Karpas-422 (cell line): ENCODE results near the gene SNX8. TPM values are rescaled to one million over a fixed set of nuclear protein-coding genes. Genes with fewer than 3 reads are reported as not detected.
"Not testable (repeated sequence)": the region's sequence is repeated elsewhere in the genome, so short reads cannot be mapped to it uniquely, and the experiment has no call there.

Experiments
- DNase-seq: peaks from one replicate; pipeline ENCODE4 v3.0.0-alpha.2; 2015
- H2AFZ ChIP-seq: fragments of 200-600 bp; sonication (generic); 2 replicates; pipeline ENCODE4 v1.6.1; 2014; ENCODE audit warnings: antibody characterized with exemption, low read length, mixed read lengths
- H3K27ac ChIP-seq: fragments of 200-600 bp; sonication (generic); 2 replicates; pipeline ENCODE4 v1.5.1; 2014; ENCODE audit warnings: mild to moderate bottlenecking, low read length, moderate library complexity
- H3K27me3 ChIP-seq: fragments of 200-600 bp; sonication (generic); 2 replicates; pipeline ENCODE4 v1.6.1; 2014; ENCODE audit warnings: low read length, mixed read lengths
- H3K36me3 ChIP-seq: fragments of 200-600 bp; sonication (generic); 2 replicates; pipeline ENCODE4 v1.6.1; 2014; ENCODE audit warnings: low read length, mixed read lengths; ENCODE audit not compliant: insufficient read depth
- H3K4me1 ChIP-seq: fragments of 200-600 bp; sonication (generic); 2 replicates; pipeline ENCODE4 v1.6.1; 2014; ENCODE audit warnings: mild to moderate bottlenecking, low read length, mixed read lengths
- H3K4me2 ChIP-seq: fragments of 200-600 bp; sonication (generic); 2 replicates; pipeline ENCODE4 v1.6.1; 2014; ENCODE audit warnings: low read length, low read depth, mild to moderate bottlenecking; ENCODE audit not compliant: poor library complexity, severe bottlenecking
- H3K4me3 ChIP-seq: fragments of 200-600 bp; sonication (generic); 2 replicates; pipeline ENCODE4 v1.5.1; 2014; ENCODE audit warnings: mild to moderate bottlenecking, antibody characterized with exemption, low read length, mixed read lengths
- H3K79me2 ChIP-seq: fragments of 200-600 bp; sonication (generic); 2 replicates; pipeline ENCODE4 v1.6.1; 2014; ENCODE audit warnings: mild to moderate bottlenecking, low read length, mixed read lengths
- H3K9ac ChIP-seq: fragments of 200-600 bp; sonication (generic); 2 replicates; pipeline ENCODE4 v1.6.0; 2014; ENCODE audit warnings: low read length
- H3K9me2 ChIP-seq: fragments of 200-600 bp; sonication (generic), shearing (Covaris generic); replicated peaks from 2 replicates; pipeline ENCODE4 v1.6.0; 2014; ENCODE audit warnings: mild to moderate bottlenecking, low read length, moderate library complexity; ENCODE audit not compliant: insufficient read depth
- H3K9me3 ChIP-seq: fragments of 300-700, 200-600 bp; sonication (generic); 2 replicates; pipeline ENCODE4 v1.6.1; 2014; ENCODE audit warnings: low read length, mixed read lengths
- H4K20me1 ChIP-seq: fragments of 200-600 bp; sonication (generic); 2 replicates; pipeline ENCODE4 v1.6.1; 2014; ENCODE audit warnings: mild to moderate bottlenecking, antibody characterized with exemption, low read length, low read depth; ENCODE audit not compliant: insufficient read depth
- total RNA-seq: library from RNA; depleted of rRNA; stranded (reverse); fragments of >200 nt; shearing (Covaris generic); gene quantifications from 2 replicates; pipeline ENCODE4 v1.2.3, GENCODE V29; 2014; ENCODE audit warnings: low replicate concordance

The SNX8 gene
- total RNA-seq, 1 experiment from 2014 or later: 2.6 TPM

DNA sequence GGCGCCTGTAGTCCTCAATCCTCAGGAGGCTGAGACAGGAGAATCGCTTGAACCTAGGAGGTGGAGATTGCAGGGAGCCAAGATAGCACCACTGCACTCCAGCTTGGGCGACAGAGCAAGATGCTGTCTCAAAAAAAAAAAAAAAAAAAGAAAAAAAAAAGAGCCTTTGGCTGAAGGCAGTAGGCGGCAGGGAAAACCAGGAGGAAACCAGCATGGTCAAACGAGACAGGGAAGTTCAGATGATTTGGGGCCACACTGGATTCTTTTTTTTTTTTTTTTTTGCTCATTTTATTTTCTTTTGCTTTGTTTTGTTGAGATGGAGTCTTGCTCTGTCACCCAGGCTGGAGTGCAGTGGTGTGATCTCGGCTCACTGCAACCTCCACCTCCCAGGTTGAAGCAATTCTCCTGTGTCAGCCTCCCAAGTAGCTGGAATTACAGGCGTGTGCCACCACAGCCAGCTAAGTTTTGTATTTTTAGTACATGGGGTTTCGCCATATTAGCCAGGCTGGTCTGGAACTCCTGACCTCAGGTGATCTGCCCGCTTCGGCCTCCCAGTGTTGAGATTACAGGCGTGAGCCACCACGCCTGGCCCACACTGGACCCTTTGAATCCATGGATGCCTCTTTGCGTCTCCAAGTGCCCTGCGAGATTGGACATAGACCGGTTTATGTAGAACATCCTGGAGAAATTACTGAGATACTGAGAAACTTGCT is 33.3 kb upstream of the SNX8 start:
- not testable (repeated sequence) for H3K9me3 ChIP-seq, H3K27ac ChIP-seq, H3K9ac ChIP-seq, H3K79me2 ChIP-seq, H3K4me2 ChIP-seq, H4K20me1 ChIP-seq, DNase-seq, H2AFZ ChIP-seq, H3K27me3 ChIP-seq, H3K9me2 ChIP-seq, H3K4me3 ChIP-seq, H3K36me3 ChIP-seq, H3K4me1 ChIP-seq

DNA sequence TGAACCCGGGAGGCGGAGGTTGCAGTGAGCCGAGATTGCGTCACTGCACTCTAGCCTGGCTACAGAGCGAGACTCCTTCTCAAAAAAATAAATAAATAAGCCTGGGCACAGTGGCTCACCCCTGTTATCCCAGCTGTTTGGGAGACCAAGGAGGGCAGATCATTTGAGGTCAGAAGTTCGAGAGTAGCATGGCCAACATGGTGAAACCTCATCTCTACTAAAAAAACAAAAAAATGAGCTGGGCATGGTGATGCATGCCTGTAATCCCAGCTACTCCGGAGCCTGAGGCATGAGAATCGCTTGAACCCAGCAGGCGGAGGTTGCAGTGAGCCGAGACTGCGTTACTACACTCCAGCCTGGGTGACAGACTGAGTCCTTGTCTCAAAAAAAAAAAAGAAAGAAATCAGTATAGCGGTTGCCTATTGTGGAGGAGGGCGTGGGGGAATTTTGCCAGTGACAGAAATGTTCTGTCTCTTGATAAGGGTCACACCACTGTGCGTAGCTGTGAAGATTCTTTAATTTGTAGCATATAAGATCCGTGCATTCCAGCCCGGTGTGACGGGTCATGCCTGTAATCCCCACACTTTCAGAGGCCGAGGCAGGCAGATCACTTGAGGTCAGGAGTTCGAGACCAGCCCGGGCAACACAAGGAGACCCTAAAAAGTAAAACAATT is 22.5 kb upstream of the SNX8 start:
- H3K79me2 ChIP-seq: no peaks in the 10 kb centered on the region
- no peak overlapping the region for H3K4me2 ChIP-seq
- H3K4me1 ChIP-seq: no peaks in the 10 kb centered on the region
- H4K20me1 ChIP-seq: no peaks in the 10 kb centered on the region
- no peaks in the 10 kb centered on the region for H3K27me3 ChIP-seq
- H3K9me3 ChIP-seq: no peaks in the 10 kb centered on the region
- H3K9me2 ChIP-seq: no peaks in the 10 kb centered on the region
- no peaks in the 10 kb centered on the region for H3K36me3 ChIP-seq
- no peak overlapping the region for H2AFZ ChIP-seq
- no peak overlapping the region for H3K27ac ChIP-seq
- no peak for DNase-seq
- H3K4me3 ChIP-seq: no peak overlapping the region
- H3K9ac ChIP-seq: no peak overlapping the region

DNA sequence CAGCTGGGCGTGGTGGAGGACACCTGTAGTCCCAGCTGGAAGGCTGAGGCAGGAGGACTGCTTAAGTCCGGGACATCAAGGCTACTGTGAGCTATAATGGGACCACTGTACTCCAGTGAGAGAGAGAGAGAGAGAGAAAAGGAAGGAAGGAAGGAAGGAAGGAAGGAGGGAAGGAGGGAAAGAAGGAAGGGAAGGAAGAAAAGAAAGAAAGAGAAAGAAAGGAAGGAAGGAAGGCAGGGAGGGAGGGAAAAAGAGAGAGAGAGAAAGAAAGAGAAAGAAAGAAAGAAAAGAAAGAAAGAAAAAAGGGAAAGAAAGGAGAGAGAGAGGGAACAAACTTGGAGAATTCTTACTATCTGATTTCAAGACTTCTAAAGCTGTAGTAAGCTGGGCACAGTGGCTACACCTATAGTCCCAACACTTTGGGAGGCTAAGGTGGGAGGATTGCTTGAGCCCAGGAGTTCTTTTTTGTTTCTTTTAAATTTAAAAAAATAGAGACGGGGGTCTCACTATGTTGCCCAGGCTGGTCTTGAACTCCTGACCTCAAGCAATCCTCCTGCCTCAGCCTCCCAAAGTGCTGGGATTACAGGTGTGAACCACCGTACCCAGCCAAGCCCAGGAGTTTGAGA is 18.5 kb upstream of the SNX8 start:
- not testable (repeated sequence) for H3K27me3 ChIP-seq, H2AFZ ChIP-seq

DNA sequence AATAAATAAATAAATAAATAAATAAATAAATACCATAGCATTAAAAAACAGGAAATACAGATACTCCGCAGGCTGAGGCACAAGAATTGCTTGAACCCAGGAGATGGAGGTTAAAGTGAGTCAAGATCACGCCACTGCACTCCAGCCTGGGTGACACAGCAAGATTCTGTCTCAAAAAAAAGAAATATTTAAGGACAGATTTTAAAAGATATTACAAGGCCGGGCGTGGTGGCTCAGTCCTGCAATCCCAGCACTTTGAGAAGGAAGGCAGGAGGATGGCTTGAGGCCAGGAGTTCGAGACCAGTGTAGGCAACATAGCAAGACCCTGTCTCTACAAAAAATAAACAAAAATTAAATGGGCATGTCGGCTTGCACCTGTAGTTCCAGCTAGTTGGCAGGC is 17.5 kb upstream of the SNX8 start:
- Histone ChIP-seq H3K36me3 (no peaks in the 10 kb centered on the region), H2AFZ (no peak overlapping the region), H3K4me2 (no peak overlapping the region), H4K20me1 (no peaks in the 10 kb centered on the region), H3K9ac (no peak overlapping the region), H3K9me2 (no peaks in the 10 kb centered on the region), H3K27ac (no peak overlapping the region), H3K79me2 (no peaks in the 10 kb centered on the region), H3K27me3 (no peaks in the 10 kb centered on the region), H3K4me1 (no peaks in the 10 kb centered on the region), H3K4me3 (no peak overlapping the region), H3K9me3 (no peaks in the 10 kb centered on the region)
- DNase-seq: no peak

More for the DNA sequence above, 18.5 kb upstream of the SNX8 start:
- H3K79me2 ChIP-seq, H3K9ac ChIP-seq, H3K4me2 ChIP-seq, DNase-seq, H3K27ac ChIP-seq, H3K9me2 ChIP-seq, H3K9me3 ChIP-seq, H4K20me1 ChIP-seq, H3K36me3 ChIP-seq, H3K4me1 ChIP-seq, H3K4me3 ChIP-seq: not testable (repeated sequence)

DNA sequence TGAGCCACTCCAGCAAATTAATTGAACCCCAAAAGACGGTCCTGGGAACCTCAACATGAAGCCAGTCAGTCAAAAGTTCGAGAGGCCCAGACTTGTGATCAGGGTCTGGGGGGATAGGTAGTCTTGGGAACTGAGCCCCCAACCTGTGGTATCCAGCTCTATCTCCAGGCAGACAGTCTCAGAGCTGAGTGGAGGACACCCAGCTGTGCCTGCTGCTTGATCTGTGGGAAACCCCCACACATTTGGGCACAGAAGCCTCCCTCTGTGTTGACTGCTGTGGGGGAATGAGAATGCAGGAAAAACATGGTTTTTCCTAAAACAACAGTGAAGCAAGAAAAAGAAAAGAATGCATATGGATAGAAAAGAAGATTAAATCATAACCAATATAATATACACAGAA is 16.3 kb upstream of the SNX8 start:
- no peaks in the 10 kb centered on the region for H3K27me3 ChIP-seq
- H3K79me2 ChIP-seq: no peaks in the 10 kb centered on the region
- no peaks in the 10 kb centered on the region for H3K9me2 ChIP-seq
- no peaks in the 10 kb centered on the region for H4K20me1 ChIP-seq
- no peak for DNase-seq
- no peak overlapping the region for H3K4me2 ChIP-seq
- no peak overlapping the region for H3K4me3 ChIP-seq
- no peak overlapping the region for H3K9ac ChIP-seq
- no peak overlapping the region for H3K27ac ChIP-seq
- H3K4me1 ChIP-seq: no peaks in the 10 kb centered on the region
- H3K36me3 ChIP-seq: no peaks in the 10 kb centered on the region
- H3K9me3 ChIP-seq: no peaks in the 10 kb centered on the region
- H2AFZ ChIP-seq: no peak overlapping the region

DNA sequence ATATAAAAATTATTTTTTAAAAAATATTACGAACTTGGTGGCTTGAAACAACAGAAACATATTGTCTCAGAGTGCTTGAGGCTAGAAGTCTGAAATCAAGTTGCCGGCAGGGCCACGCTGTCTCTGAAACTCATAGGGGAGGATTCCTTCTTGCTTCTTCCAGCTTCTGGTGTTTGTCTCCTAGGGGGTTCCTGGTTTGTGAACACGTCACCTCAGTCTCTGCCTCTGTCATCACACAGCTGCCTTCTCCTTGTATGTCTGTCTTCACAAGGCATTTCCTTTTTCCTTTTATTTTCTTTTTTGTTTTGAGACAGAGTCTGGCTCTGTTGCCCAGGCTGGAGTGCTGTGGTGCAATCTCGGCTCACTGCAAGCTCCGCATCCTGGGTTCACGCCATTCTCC is 12.7 kb upstream of the SNX8 start:
- Histone ChIP-seq H3K9ac (no peak overlapping the region), H3K9me3 (no peaks in the 10 kb centered on the region), H3K27me3 (no peaks in the 10 kb centered on the region), H3K9me2 (no peaks in the 10 kb centered on the region), H3K36me3 (no peaks in the 10 kb centered on the region), H3K4me2 (no peak overlapping the region), H3K79me2 (no peaks in the 10 kb centered on the region), H4K20me1 (no peaks in the 10 kb centered on the region), H3K4me3 (no peak overlapping the region), H3K4me1 (no peaks in the 10 kb centered on the region), H3K27ac (no peak overlapping the region), H2AFZ (no peak overlapping the region)
- DNase-seq: no peak

DNA sequence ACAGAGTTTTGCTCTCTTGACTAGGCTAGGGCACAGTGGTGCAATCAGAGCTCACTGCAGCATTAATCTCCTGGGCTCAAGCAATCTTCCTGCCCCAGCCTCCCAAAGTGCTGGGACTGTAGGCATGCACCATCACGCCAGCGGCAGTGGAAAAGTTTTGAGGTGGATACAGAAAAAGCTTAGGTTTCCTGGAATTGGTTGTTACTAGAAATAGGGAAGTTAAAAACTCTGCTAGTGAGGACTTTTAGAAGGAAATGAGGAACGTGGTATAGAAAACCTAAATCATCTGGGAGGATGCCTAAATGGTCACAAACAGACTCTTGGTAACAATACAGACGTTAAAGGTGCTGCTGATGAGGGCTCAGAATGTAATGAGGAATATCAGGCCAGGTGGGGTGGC is 10.9 kb upstream of the SNX8 start:
- H3K4me2 ChIP-seq: no peak overlapping the region
- H4K20me1 ChIP-seq: no peaks in the 10 kb centered on the region
- no peaks in the 10 kb centered on the region for H3K27me3 ChIP-seq
- H3K9me2 ChIP-seq: no peaks in the 10 kb centered on the region
- H3K4me1 ChIP-seq: no peaks in the 10 kb centered on the region
- no peak overlapping the region for H3K4me3 ChIP-seq
- DNase-seq: no peak
- no peaks in the 10 kb centered on the region for H3K79me2 ChIP-seq
- H3K9me3 ChIP-seq: no peaks in the 10 kb centered on the region
- no peak overlapping the region for H3K27ac ChIP-seq
- H2AFZ ChIP-seq: no peak overlapping the region
- no peak overlapping the region for H3K9ac ChIP-seq
- no peaks in the 10 kb centered on the region for H3K36me3 ChIP-seq

DNA sequence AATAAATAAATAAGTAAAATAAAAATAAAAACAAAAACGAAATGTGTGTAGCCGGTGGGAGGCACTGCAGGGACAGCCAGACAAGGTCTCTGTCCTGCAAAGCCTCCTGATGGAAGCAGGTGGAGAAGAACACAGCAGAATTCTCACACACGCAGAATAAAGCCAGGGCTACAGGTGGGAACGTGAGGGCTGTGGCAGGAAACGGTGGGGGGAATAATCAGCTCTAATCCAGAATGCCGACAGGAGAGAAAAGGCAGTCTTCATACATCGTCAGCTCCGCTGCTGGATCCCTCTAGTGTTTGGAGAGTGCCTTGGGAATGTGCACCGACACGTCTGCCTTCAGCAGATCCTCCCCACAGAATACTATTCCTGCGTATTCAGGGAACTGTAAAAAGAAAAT is 6.8 kb upstream of the SNX8 start:
- Histone ChIP-seq H3K27me3 (no peaks in the 10 kb centered on the region), H3K4me3 (no peak overlapping the region), H3K27ac (no peak overlapping the region), H3K4me1 (no peaks in the 10 kb centered on the region), H3K9me3 (peaks cover 2% of the 10 kb centered on the region; the same call in 1 of the 2 replicates), H2AFZ (no peak overlapping the region), H3K9ac (no peak overlapping the region), H3K9me2 (no peaks in the 10 kb centered on the region), H3K4me2 (no peak overlapping the region), H4K20me1 (no peaks in the 10 kb centered on the region), H3K79me2 (no peaks in the 10 kb centered on the region), H3K36me3 (no peaks in the 10 kb centered on the region)
- no peak for DNase-seq
